PFSK-1 (cell line): ENCODE data around the gene LSS.

Experiments used
- FOXP2 ChIP-seq: optimal IDR thresholded peaks from 2 replicates; pipeline ENCODE3; 2011; ENCODE audit warnings: borderline replicate concordance, control low read depth, inconsistent platforms; ENCODE audit not compliant: insufficient read depth; ENCODE audit errors: extremely low read length, extremely low read depth
- POLR2AphosphoS5 ChIP-seq: IDR thresholded peaks from 2 replicates; pipeline ENCODE4 v1.6.1; 2012; ENCODE audit warnings: low read depth, mild to moderate bottlenecking, control low read depth, low read length, moderate library complexity
- SIN3A ChIP-seq: IDR thresholded peaks from 2 replicates; pipeline ENCODE4 v1.6.1; 2012; ENCODE audit warnings: mild to moderate bottlenecking, low read length, moderate library complexity, borderline replicate concordance; ENCODE audit not compliant: insufficient read depth
- TAF1 ChIP-seq: IDR thresholded peaks from 2 replicates; pipeline ENCODE4 v1.6.1; 2012; ENCODE audit warnings: low read length, control low read depth, borderline replicate concordance; ENCODE audit not compliant: insufficient read depth
- TF ChIP-seq, protein P1 (sequence below), 2 experiments: IDR thresholded peaks; 2 replicates each; pipeline versions ENCODE4 v1.6.1 to v1.8.0; 2011 to 2012; ENCODE audit warnings: low read depth in 2 of 2, low read length in 2 of 2, control low read depth in 1 of 2, inconsistent platforms in 1 of 2, mild to moderate bottlenecking in 1 of 2, moderate library complexity in 1 of 2; ENCODE audit not compliant: insufficient read depth in 1 of 2

Gene LSS

DNA sequence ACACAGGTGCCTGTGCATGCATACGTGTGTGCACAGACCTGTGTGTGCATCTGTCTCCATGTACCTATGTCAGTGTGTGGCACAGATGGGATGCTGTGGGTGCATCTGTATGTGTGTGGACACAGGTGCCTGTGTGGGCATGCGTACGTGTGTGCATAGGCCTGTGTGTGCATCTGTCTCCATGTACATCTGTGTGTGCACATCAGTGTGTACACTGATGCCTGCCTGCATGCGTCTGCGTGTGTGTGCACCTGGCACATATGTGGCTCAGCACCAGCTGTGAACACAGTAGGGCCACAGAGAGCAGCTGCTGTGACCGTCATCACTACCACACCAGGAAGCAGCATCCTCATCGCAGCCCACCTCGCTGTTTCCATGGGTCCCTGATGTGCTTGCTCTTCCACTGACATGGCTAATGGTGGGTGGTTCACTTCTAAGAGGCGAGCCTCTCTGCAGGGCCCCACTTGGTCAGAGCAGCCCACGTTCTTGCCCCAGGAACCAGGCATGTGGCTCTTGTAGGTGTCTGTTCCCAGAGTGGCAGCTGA is 34.7 kb downstream of the LSS start:
- TF ChIP-seq SIN3A (no peak), POLR2AphosphoS5 (no peak), TAF1 (no peak), FOXP2 (no peak)
- TF ChIP-seq, protein P1, sequence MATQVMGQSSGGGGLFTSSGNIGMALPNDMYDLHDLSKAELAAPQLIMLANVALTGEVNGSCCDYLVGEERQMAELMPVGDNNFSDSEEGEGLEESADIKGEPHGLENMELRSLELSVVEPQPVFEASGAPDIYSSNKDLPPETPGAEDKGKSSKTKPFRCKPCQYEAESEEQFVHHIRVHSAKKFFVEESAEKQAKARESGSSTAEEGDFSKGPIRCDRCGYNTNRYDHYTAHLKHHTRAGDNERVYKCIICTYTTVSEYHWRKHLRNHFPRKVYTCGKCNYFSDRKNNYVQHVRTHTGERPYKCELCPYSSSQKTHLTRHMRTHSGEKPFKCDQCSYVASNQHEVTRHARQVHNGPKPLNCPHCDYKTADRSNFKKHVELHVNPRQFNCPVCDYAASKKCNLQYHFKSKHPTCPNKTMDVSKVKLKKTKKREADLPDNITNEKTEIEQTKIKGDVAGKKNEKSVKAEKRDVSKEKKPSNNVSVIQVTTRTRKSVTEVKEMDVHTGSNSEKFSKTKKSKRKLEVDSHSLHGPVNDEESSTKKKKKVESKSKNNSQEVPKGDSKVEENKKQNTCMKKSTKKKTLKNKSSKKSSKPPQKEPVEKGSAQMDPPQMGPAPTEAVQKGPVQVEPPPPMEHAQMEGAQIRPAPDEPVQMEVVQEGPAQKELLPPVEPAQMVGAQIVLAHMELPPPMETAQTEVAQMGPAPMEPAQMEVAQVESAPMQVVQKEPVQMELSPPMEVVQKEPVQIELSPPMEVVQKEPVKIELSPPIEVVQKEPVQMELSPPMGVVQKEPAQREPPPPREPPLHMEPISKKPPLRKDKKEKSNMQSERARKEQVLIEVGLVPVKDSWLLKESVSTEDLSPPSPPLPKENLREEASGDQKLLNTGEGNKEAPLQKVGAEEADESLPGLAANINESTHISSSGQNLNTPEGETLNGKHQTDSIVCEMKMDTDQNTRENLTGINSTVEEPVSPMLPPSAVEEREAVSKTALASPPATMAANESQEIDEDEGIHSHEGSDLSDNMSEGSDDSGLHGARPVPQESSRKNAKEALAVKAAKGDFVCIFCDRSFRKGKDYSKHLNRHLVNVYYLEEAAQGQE (IDR thresholded peaks at IDR 0.05; ENCODE audit: insufficient read depth in 1 of 2, low read depth in 2 of 2, low read length in 2 of 2), result no peak

DNA sequence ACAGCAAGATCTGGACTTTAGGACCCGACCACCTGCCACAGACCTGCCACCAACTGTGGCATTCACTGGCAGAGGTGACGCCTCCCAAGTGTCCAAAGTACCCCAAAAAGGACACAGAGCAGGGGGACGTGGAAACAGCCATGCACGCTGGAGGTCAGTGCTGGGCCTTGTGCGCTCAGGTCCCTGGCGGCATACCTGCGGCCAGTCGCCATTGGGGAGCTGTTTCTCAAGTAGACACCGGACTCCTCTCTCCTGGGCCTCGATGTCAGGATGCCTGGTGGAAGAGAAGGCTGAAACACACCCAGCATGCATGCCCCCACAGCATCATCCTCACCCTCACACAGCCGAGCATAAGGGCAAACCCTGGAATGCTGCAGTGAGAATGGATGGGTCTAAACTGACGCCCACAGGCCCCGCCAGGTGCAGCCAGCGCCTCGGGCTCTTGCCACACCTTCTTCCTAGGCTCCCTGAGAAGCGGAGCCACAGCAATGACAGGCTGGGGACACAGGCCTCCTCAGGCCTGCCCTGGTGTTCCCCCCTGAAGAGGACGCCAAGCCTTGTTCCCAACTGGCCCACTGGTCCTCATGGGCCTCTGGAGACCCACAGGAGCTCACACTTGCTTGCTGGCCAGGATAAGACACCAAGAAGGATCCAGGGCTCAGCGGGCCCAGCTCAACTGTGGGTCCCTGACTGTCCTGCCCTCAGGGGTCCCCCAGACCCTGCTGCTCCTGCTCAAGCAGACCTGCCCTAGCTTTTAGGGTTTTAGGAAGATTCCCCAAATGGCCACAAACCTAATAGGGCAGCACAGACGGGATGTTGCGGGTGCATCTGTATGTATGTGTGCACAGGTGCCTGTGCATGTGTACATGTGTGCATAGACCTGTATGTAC is 36.6 kb downstream of the LSS start:
- TF ChIP-seq FOXP2 (no peak), POLR2AphosphoS5 (no peak), SIN3A (no peak), TAF1 (no peak)
- TF ChIP-seq, protein P1 (IDR thresholded peaks at IDR 0.05; ENCODE audit: insufficient read depth in 1 of 2, low read depth in 2 of 2, low read length in 2 of 2), result no peak

DNA sequence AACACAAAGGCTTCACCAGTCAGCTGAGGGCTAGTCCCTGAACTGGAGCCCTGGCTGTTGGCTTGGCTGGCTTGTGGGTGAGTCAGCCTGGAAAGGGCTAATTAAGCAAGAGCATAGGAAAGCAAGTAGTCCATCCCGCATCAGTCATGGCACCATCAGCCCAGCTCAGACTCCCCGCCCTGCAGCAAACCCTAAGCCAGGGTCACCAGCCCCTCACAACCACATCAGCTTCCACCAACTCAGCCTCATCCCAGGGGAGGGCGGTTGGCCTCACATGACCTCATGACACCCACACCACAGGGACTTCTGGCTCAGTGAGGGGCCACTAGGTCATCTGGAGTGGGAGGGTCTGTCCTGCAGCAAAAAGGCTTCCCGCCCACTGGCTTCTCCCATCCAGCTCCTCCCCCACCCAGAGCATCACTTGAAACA is 37.3 kb downstream of the LSS start:
- TF ChIP-seq SIN3A (peak; percentile 76; the same call in 1 of the 2 replicates), POLR2AphosphoS5 (no peak), FOXP2 (peak; percentile 83), TAF1 (0 out of 2 replicates have a peak, but pooled peaks have one; percentile 37)
- TF ChIP-seq, protein P1 (IDR thresholded peaks at IDR 0.05; ENCODE audit: insufficient read depth in 1 of 2, low read depth in 2 of 2, low read length in 2 of 2), result no peak

DNA sequence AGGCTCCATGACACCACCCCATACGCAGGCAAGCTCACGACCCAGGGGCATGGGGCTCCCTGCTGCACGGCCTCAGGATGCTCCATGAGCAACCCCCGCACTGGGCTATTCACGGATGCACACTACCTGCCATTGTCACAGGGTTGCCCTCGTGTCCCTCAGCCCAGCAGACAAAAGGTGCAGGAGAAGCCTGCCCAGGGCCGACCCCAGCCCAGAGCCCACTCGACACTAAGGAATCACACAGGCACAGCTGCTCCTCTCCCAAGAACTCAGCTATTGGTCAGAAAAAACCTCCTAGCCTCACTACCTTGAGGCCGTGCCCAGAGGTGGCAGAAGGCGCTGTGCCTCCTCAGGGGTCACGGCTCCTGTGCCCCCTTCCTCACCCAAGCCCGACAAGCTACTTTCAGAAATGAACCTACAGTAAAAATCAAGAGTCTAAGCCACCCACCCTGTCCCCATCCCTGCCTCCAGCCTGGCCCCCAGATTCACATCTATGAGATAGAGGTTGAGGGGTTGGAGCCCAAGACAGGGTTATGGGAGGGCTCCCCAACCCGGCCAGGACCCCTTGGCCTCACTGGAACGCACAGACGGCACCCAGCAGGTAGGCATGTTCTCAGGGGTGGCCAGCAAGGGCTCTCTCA is 38.0 kb downstream of the LSS start:
- TF ChIP-seq, protein P1 (IDR thresholded peaks at IDR 0.05; ENCODE audit: insufficient read depth in 1 of 2, low read depth in 2 of 2, low read length in 2 of 2), result no peak
- TF ChIP-seq SIN3A, result no peak
- no peak for TF ChIP-seq TAF1
- TF ChIP-seq POLR2AphosphoS5, result no peak
- no peak for TF ChIP-seq FOXP2
